SU-DHL-6 (cell line): Measurements from ENCODE around the gene TNPO1.

Experiments
- CTCF ChIP-seq: fragments of 200-600 bp; sonication (generic); IDR thresholded peaks from one replicate; pipeline ENCODE4 v1.5.1; 2017; ENCODE audit warnings: antibody characterized with exemption, mild to moderate bottlenecking, low read length, moderate library complexity; ENCODE audit not compliant: insufficient read depth, poor library complexity, severe bottlenecking
- EZH2phosphoT487 ChIP-seq: fragments of 200-600 bp; sonication (generic), shearing (Covaris generic); conservative IDR thresholded peaks from 2 replicates; pipeline ENCODE4 v1.6.1; 2018; ENCODE audit warnings: mild to moderate bottlenecking, antibody characterized with exemption, low read length, moderate library complexity, mixed read lengths

GRCh38 chr5:72818866-72819534, 2.5 kb downstream of the TNPO1 start:
- TF ChIP-seq EZH2phosphoT487 (no peak), CTCF (peak; percentile 82)
